Measurements from ENCODE around the gene AFM. TPM values are rescaled to one million over a fixed set of nuclear protein-coding genes. Genes with fewer than 3 reads are reported as not detected.

Gene AFM
- polyA plus RNA-seq, 2 of the 4 experiments (the other 2 are of a cell fraction): not detected

DNA sequence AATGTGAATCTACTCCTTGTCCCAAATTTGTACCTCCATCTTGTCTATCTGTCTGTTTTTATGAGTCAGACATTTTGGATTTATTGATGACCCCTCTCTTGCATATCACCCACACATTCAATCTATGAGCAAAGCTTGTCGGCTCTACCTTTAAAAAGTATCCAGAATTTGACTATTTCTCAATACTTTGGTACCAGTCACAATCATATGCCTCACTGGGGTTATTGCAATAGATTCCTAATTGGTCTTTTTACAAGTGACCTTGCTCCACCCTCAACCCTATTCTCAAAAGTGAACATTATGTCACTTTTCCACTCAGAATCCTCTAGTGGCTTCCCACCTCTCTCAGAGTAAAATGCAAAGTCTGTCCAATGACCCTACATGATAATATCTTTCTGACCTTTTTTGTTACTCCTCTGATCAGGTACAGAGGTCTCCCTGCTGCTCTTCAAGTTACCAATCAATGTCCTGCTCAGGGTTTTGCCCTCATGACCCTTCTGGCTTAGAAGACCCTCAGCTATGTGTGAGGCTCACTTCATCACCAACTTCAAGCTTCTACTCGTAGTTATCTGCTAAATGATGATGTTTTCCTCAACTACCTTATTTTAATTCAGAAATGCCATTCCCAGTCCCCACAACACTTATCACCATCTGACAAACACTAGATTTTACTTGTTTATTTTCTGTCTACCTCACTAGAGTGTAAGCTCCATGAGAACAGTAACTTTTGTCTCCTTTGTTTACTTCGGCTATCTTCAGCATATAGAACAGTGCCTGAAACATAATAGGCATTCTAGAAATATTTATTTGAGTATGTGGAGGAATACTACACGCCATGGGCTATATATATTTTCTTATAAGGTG lies 23.1 kb upstream of the AFM start:
- POLR2A ChIA-PET: interaction anchor here (0.6 kb wide), 1 partner anchor 118 kb away, joined by 3 read pairs; no protein-coding TSS in a partner anchor
- Histone ChIP-seq H3K9me3 (no peaks in the 10 kb centered on the region), H3K4me2 (no peak overlapping the region), H3K27ac (no peak overlapping the region), H3K4me1 (no peaks in the 10 kb centered on the region), H3K4me3 (no peak overlapping the region)
- DNase-seq (ENCODE audit: low read depth in 1 of 2, low spot score in 1 of 2): no peak
- ATAC-seq: no peak
- TF ChIP-seq HMGXB4 (CRISPR knock-in tag; IDR thresholded peaks at IDR 0.05; ENCODE audit: borderline replicate concordance): no peak
- TF ChIP-seq POLR2A (IDR thresholded peaks at IDR 0.05; ENCODE audit: low read length): no peak
- TF ChIP-seq EHMT2 (IDR thresholded peaks at IDR 0.05; ENCODE audit: low read depth): no peak
- no peak for TF ChIP-seq FOSL2 (IDR thresholded peaks at IDR 0.05)
- TF ChIP-seq FOSL2 (CRISPR knock-in tag; IDR thresholded peaks at IDR 0.05): no peak
- TF ChIP-seq BHLHE40 (IDR thresholded peaks at IDR 0.05; ENCODE audit: low read depth, low read length): no peak
- TF ChIP-seq ESRRA (IDR thresholded peaks at IDR 0.05; ENCODE audit: borderline replicate concordance, low read length): no peak
- no peak for TF ChIP-seq GATA3 (IDR thresholded peaks at IDR 0.05; ENCODE audit: borderline replicate concordance)
- TF ChIP-seq ZFP36 (IDR thresholded peaks at IDR 0.05; ENCODE audit: borderline replicate concordance, partially characterized antibody): no peak
- no peak for TF ChIP-seq BCL3 (IDR thresholded peaks at IDR 0.05)
- TF ChIP-seq, protein P1, sequence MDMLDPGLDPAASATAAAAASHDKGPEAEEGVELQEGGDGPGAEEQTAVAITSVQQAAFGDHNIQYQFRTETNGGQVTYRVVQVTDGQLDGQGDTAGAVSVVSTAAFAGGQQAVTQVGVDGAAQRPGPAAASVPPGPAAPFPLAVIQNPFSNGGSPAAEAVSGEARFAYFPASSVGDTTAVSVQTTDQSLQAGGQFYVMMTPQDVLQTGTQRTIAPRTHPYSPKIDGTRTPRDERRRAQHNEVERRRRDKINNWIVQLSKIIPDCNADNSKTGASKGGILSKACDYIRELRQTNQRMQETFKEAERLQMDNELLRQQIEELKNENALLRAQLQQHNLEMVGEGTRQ (IDR thresholded peaks at IDR 0.05): no peak
- no peak for TF ChIP-seq KDM1A (IDR thresholded peaks at IDR 0.05; ENCODE audit: low read depth)
- 46% methylated on average over 4 of the region's 4 CpGs for WGBS (ENCODE audit: missing lambda C conversion rate)
- CTCF ChIA-PET: interaction anchor here (0.7 to 2.0 kb wide), 2 partner anchors 8 to 12 kb away, joined by 3 to 7 read pairs; no protein-coding TSS in a partner anchor
- FAIRE-seq: no peak

- FAIRE-seq (no peak), DNase-seq (ENCODE audit: low read depth in 1 of 2, low spot score in 1 of 2) (no peak), ATAC-seq (no peak)
- ChIA-PET POLR2A (interaction anchor here (0.6 kb wide), 1 partner anchor 117 kb away, joined by 3 read pairs; no protein-coding TSS in a partner anchor), CTCF (interaction anchor here (0.7 to 2.0 kb wide), 2 partner anchors 8 to 13 kb away, joined by 3 to 7 read pairs; no protein-coding TSS in a partner anchor)
- H3K9me3 ChIP-seq: no peaks in the 10 kb centered on the region
- H3K4me2 ChIP-seq: no peak overlapping the region
- 50% methylated on average over 3 of the region's 3 CpGs for WGBS (ENCODE audit: missing lambda C conversion rate)
- H3K27ac ChIP-seq: no peak overlapping the region
- no peak overlapping the region for H3K4me3 ChIP-seq
- TF ChIP-seq, protein P2, sequence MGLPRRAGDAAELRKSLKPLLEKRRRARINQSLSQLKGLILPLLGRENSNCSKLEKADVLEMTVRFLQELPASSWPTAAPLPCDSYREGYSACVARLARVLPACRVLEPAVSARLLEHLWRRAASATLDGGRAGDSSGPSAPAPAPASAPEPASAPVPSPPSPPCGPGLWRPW (IDR thresholded peaks at IDR 0.05): no peak
- TF ChIP-seq, protein P3, sequence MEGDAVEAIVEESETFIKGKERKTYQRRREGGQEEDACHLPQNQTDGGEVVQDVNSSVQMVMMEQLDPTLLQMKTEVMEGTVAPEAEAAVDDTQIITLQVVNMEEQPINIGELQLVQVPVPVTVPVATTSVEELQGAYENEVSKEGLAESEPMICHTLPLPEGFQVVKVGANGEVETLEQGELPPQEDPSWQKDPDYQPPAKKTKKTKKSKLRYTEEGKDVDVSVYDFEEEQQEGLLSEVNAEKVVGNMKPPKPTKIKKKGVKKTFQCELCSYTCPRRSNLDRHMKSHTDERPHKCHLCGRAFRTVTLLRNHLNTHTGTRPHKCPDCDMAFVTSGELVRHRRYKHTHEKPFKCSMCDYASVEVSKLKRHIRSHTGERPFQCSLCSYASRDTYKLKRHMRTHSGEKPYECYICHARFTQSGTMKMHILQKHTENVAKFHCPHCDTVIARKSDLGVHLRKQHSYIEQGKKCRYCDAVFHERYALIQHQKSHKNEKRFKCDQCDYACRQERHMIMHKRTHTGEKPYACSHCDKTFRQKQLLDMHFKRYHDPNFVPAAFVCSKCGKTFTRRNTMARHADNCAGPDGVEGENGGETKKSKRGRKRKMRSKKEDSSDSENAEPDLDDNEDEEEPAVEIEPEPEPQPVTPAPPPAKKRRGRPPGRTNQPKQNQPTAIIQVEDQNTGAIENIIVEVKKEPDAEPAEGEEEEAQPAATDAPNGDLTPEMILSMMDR (IDR thresholded peaks at IDR 0.05): no peak
- TF ChIP-seq KDM1A (IDR thresholded peaks at IDR 0.05; ENCODE audit: low read depth): no peak
- no peak for TF ChIP-seq FOSB (CRISPR knock-in tag; IDR thresholded peaks at IDR 0.05)
- no peak for TF ChIP-seq CHD4 (IDR thresholded peaks at IDR 0.05; ENCODE audit: borderline replicate concordance)
- no peak for TF ChIP-seq BHLHE40 (IDR thresholded peaks at IDR 0.05; ENCODE audit: low read depth, low read length)
- TF ChIP-seq GATA3 (IDR thresholded peaks at IDR 0.05; ENCODE audit: borderline replicate concordance): no peak
- no peak for TF ChIP-seq MAX (IDR thresholded peaks at IDR 0.05)
- no peak for TF ChIP-seq RAD21 (conservative IDR thresholded peaks at IDR 0.05 in 1 of 2, IDR thresholded peaks at IDR 0.05 in 1 of 2)
- no peak for TF ChIP-seq HOXA7 (CRISPR knock-in tag; IDR thresholded peaks at IDR 0.05)
- no peak for TF ChIP-seq CEBPB (IDR thresholded peaks at IDR 0.05)
- no peak for TF ChIP-seq ZC3H11A (IDR thresholded peaks at IDR 0.05)
- no peak for TF ChIP-seq HOXB5 (CRISPR knock-in tag; IDR thresholded peaks at IDR 0.05)
- TF ChIP-seq, protein P4, sequence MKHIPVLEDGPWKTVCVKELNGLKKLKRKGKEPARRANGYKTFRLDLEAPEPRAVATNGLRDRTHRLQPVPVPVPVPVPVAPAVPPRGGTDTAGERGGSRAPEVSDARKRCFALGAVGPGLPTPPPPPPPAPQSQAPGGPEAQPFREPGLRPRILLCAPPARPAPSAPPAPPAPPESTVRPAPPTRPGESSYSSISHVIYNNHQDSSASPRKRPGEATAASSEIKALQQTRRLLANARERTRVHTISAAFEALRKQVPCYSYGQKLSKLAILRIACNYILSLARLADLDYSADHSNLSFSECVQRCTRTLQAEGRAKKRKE (CRISPR knock-in tag; IDR thresholded peaks at IDR 0.05; ENCODE audit: low read depth): no peak
- no peaks in the 10 kb centered on the region for H3K4me1 ChIP-seq
Observed at GRCh38 chr4:73459048-73459421, 22.5 kb upstream of the AFM start.

Data from A549 (cell line).